Measurements from ENCODE around the gene FGF9. TPM values are rescaled to one million over a fixed set of nuclear protein-coding genes. Genes with fewer than 3 reads are reported as not detected.

FGF9 gene
- total RNA-seq, 1 donor from 2014 or later = 0.90 TPM

DNA sequence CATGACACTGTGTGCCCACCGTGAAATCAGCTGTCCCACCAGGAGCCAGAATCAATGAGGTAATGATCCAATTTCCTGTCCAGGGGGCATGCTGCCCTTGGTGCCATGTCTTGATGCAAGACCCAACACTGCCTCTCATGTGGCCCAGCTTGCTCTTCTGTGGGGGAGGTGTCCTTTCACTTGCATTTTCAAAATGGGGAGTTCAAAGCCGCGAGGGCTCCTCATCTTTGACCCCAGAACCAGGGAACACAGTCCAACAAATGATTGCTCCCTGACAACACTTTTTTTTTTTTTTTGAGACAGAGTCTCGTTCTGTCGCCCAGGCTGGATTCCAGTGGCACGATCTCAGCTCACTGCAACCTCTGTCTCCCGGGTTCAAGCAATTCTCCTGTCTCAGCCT, 64.1 kb downstream of the FGF9 start:
- Mint-ChIP-seq H3K27ac (ENCODE audit: unreplicated experiment) (no peak overlapping the region), H3K36me3 (ENCODE audit: low read depth, unreplicated experiment) (no peaks in the 10 kb centered on the region), H3K4me1 (ENCODE audit: unreplicated experiment) (no peaks in the 10 kb centered on the region), H3K9me3 (ENCODE audit: unreplicated experiment) (no peaks in the 10 kb centered on the region), H3K4me3 (ENCODE audit: unreplicated experiment) (no peak overlapping the region), H3K27me3 (ENCODE audit: unreplicated experiment) (peaks cover 10% of the 10 kb centered on the region)
- no peak for DNase-seq (ENCODE audit: low spot score)
- TF ChIP-seq, protein P1, sequence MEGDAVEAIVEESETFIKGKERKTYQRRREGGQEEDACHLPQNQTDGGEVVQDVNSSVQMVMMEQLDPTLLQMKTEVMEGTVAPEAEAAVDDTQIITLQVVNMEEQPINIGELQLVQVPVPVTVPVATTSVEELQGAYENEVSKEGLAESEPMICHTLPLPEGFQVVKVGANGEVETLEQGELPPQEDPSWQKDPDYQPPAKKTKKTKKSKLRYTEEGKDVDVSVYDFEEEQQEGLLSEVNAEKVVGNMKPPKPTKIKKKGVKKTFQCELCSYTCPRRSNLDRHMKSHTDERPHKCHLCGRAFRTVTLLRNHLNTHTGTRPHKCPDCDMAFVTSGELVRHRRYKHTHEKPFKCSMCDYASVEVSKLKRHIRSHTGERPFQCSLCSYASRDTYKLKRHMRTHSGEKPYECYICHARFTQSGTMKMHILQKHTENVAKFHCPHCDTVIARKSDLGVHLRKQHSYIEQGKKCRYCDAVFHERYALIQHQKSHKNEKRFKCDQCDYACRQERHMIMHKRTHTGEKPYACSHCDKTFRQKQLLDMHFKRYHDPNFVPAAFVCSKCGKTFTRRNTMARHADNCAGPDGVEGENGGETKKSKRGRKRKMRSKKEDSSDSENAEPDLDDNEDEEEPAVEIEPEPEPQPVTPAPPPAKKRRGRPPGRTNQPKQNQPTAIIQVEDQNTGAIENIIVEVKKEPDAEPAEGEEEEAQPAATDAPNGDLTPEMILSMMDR (IDR thresholded peaks at IDR 0.05; ENCODE audit: unreplicated experiment) = no peak

DNA sequence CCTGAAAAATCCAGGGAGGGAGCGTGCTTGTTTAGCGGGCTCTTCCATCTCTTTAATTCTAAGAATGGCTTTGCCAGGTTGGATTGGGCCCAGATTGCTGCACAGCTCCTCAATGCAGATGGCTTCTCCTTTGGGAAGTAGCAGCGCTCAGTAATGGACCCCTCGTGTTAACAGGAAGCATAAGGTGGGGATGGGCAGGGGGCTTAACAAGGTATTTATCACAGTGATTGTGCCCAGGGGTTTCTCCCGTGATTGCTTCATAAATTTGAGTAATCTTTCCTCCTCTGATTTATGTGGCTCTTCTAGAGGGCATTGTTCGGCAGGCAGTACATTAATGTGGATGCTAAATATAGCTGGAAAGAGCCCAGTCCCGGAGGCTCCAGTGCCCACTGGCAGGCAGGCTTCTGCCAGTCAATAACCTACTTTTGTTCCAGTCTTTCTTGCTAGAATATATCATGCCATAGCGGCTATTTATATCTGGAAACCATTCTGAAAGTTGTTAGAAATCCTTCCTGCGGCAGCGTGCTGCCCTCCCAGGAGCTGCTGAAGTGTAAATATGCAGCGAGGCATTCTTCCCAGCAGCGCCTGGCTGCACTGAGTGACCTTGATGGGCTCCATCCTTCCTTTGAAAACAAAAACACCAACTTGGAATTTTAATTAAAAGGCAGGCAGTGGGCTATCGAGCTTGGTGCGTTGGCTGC, 65.0 kb downstream of the FGF9 start:
- H3K36me3 Mint-ChIP-seq (ENCODE audit: low read depth, unreplicated experiment) = no peaks in the 10 kb centered on the region
- H3K27ac Mint-ChIP-seq (ENCODE audit: unreplicated experiment) = no peak overlapping the region
- H3K9me3 Mint-ChIP-seq (ENCODE audit: unreplicated experiment) = no peaks in the 10 kb centered on the region
- TF ChIP-seq, protein P1 (IDR thresholded peaks at IDR 0.05; ENCODE audit: unreplicated experiment) = no peak
- H3K27me3 Mint-ChIP-seq (ENCODE audit: unreplicated experiment) = peaks cover 10% of the 10 kb centered on the region
- H3K4me1 Mint-ChIP-seq (ENCODE audit: unreplicated experiment) = no peaks in the 10 kb centered on the region
- DNase-seq (ENCODE audit: low spot score) = no peak
- H3K4me3 Mint-ChIP-seq (ENCODE audit: unreplicated experiment) = no peak overlapping the region

DNA sequence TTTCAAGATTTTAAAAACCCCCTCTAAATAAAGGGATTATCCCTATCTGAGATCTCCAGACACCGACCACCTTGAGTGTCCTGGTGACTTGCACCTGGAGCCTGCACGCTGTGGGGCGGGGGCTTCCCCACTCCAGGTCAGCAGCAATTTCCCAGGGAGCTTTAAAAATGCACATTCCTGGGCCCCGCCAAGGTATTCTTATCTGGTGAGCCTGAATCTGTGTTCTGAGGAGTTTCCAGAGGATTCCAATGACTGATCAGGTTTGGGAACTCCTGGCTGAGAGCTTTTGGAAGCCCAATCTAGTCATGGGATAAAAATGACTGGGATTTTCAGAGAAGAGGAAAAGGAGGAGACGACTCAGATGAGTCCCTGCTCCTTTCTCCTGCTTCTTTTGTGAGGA, 66.1 kb downstream of the FGF9 start:
- Mint-ChIP-seq H3K36me3 (ENCODE audit: low read depth, unreplicated experiment) (no peaks in the 10 kb centered on the region), H3K27ac (ENCODE audit: unreplicated experiment) (no peak overlapping the region), H3K9me3 (ENCODE audit: unreplicated experiment) (no peaks in the 10 kb centered on the region), H3K27me3 (ENCODE audit: unreplicated experiment) (peaks cover 8% of the 10 kb centered on the region), H3K4me3 (ENCODE audit: unreplicated experiment) (no peak overlapping the region), H3K4me1 (ENCODE audit: unreplicated experiment) (no peaks in the 10 kb centered on the region)
- no peak for DNase-seq (ENCODE audit: low spot score)
- TF ChIP-seq, protein P1 (IDR thresholded peaks at IDR 0.05; ENCODE audit: unreplicated experiment) = no peak

DNA sequence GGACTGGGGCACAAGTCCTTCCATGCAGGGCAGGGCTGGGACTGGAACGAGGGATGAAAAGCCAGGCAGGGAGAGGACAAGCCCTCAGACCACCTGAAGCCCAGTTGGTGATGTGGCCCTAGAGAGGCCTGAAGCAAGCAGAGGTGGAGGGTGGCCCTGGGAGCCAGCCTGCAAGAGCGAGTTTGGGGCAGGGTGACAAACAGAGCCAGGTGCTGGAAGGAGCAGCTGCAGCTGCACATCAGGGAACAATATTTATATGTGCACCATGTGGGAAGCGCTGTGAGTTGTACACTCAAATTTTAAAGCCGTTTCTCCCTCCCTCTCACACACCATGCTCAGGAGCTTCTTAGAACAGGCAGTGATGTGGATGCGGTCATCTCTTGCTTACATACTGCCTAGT, 67.8 kb downstream of the FGF9 start:
- DNase-seq (ENCODE audit: low spot score) = no peak
- Mint-ChIP-seq H3K4me1 (ENCODE audit: unreplicated experiment) (no peaks in the 10 kb centered on the region), H3K36me3 (ENCODE audit: low read depth, unreplicated experiment) (no peaks in the 10 kb centered on the region), H3K4me3 (ENCODE audit: unreplicated experiment) (no peak overlapping the region), H3K27ac (ENCODE audit: unreplicated experiment) (no peak overlapping the region), H3K9me3 (ENCODE audit: unreplicated experiment) (no peaks in the 10 kb centered on the region), H3K27me3 (ENCODE audit: unreplicated experiment) (peaks cover 8% of the 10 kb centered on the region)
- TF ChIP-seq, protein P1 (IDR thresholded peaks at IDR 0.05; ENCODE audit: unreplicated experiment) = no peak

DNA sequence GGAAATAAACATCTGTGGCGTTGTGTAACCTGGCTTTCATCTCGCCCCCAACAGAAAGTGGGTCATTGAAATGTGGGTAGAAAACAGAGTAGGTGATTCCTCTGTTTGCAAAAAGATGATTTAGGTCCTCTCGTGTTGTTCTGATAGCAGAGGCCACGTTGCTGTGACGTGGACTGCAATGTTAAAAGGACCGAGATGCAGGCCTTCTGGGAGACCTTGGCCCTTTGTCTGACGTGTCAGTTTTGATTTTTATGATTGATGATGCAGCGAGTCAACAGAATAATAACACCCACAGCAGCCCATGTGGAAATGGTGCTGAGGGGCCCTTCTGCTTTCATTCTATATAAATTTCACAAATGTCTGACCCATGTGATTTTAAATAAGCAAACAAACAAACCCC, 68.9 kb downstream of the FGF9 start:
- H3K4me3 Mint-ChIP-seq (ENCODE audit: unreplicated experiment) = no peak overlapping the region
- H3K36me3 Mint-ChIP-seq (ENCODE audit: low read depth, unreplicated experiment) = no peaks in the 10 kb centered on the region
- H3K27ac Mint-ChIP-seq (ENCODE audit: unreplicated experiment) = no peak overlapping the region

More for the DNA sequence above, 68.9 kb downstream of the FGF9 start:
- Mint-ChIP-seq H3K4me1 (ENCODE audit: unreplicated experiment) (no peaks in the 10 kb centered on the region), H3K27me3 (ENCODE audit: unreplicated experiment) (peaks cover 8% of the 10 kb centered on the region), H3K9me3 (ENCODE audit: unreplicated experiment) (no peaks in the 10 kb centered on the region)
- DNase-seq (ENCODE audit: low spot score) = no peak
- TF ChIP-seq, protein P1 (IDR thresholded peaks at IDR 0.05; ENCODE audit: unreplicated experiment) = no peak
